PC-9 (cell line): ENCODE data around the gene PCDHGC5. TPM values are rescaled to one million over a fixed set of nuclear protein-coding genes. Genes with fewer than 3 reads are reported as not detected.

Source experiments
- BruUV-seq: library from RNA; stranded (reverse); fragments of 400-500 nt; replicated peaks from 2 replicates; lab custom pipeline; 2021; lab: Mats Ljungman, UMichigan
- CTCF ChIA-PET: fragments of 300-600 bp; sonication (Branson Sonifier 250); formaldehyde crosslinking; loops from one replicate; lab custom pipeline; 2022; ENCODE audit warnings: antibody characterized with exemption; lab: Charles Lee
- POLR2A ChIA-PET: fragments of 300-600 bp; sonication (Branson Sonifier 250); formaldehyde crosslinking; loops from one replicate; lab custom pipeline; 2022; ENCODE audit warnings: antibody characterized with exemption; ENCODE audit not compliant: unreplicated experiment; lab: Charles Lee
- DNase-seq, 2 experiments: peaks; one replicate each; pipeline versions ENCODE4 v3.0.0 to v3.0.0-alpha.2; 2015 to 2022; ENCODE audit warnings: mixed read lengths in 1 of 2
- H2AFZ ChIP-seq: fragments of 200-600 bp; sonication (generic); 2 replicates; pipeline ENCODE4 v1.8.1; 2017; ENCODE audit warnings: antibody characterized with exemption
- H3F3A ChIP-seq: fragments of 200-600 bp; sonication (generic); 2 replicates; pipeline ENCODE4 v1.8.1; 2017; ENCODE audit warnings: antibody characterized with exemption, mild to moderate bottlenecking, low read depth; ENCODE audit not compliant: insufficient read depth
- H3K27ac ChIP-seq: fragments of 200-600 bp; sonication (generic); 2 replicates; pipeline ENCODE4 v1.6.1; 2016; ENCODE audit warnings: mixed run types
- H3K27me3 ChIP-seq: fragments of 200-600 bp; sonication (generic); 2 replicates; pipeline ENCODE4 v1.6.1; 2016; ENCODE audit warnings: low read depth, mixed run types; ENCODE audit not compliant: insufficient read depth
- H3K36me3 ChIP-seq: fragments of 200-600 bp; sonication (generic); 2 replicates; pipeline ENCODE4 v1.6.1; 2016; ENCODE audit warnings: low read depth, mixed run types
- H3K4me1 ChIP-seq: fragments of 200-600 bp; sonication (generic); replicated peaks from 2 replicates; pipeline ENCODE4 v1.6.1; 2016; ENCODE audit warnings: mixed run types; ENCODE audit not compliant: insufficient read depth
- H3K4me2 ChIP-seq: fragments of 200-600 bp; sonication (generic); 2 replicates; pipeline ENCODE4 v1.6.1; 2017; ENCODE audit warnings: mixed run types
- H3K4me3 ChIP-seq: fragments of 200-600 bp; sonication (generic); 2 replicates; pipeline ENCODE4 v1.6.1; 2016; ENCODE audit warnings: mixed run types
- H3K79me2 ChIP-seq: fragments of 200-600 bp; sonication (generic); 2 replicates; pipeline ENCODE4 v1.6.1; 2017; ENCODE audit warnings: low read depth, mixed run types
- H3K9me2 ChIP-seq: fragments of 200-600 bp; sonication (generic); 2 replicates; pipeline ENCODE4 v1.8.1; 2017; ENCODE audit warnings: mild to moderate bottlenecking; ENCODE audit not compliant: insufficient read depth
- H3K9me3 ChIP-seq: fragments of 200-600 bp; sonication (generic); 2 replicates; pipeline ENCODE4 v1.8.1; 2016; ENCODE audit warnings: low read depth; ENCODE audit not compliant: insufficient read depth
- H4K20me1 ChIP-seq: fragments of 200-600 bp; sonication (generic); 2 replicates; pipeline ENCODE4 v1.8.1; 2017; ENCODE audit not compliant: insufficient read depth
- EZH2 ChIP-seq: fragments of 200-600 bp; sonication (generic); IDR thresholded peaks from 2 replicates; pipeline ENCODE4 v1.8.0; 2017; ENCODE audit warnings: antibody characterized with exemption, low read depth
- intact Hi-C: fragments of 100-400 bp; cut with micrococcal nuclease; formaldehyde crosslinking; loops from one replicate; pipeline ENCODE4 v1.10.0; 2022; ENCODE audit not compliant: unreplicated experiment
- total RNA-seq: library from RNA; stranded (reverse); gene quantifications from 2 replicates; pipeline ENCODE4 v1.2.3, GENCODE V29; 2021
- TF ChIP-seq, protein P1 (sequence below): fragments of 200-600 bp; sonication (generic); conservative IDR thresholded peaks from 2 replicates; pipeline ENCODE4 v1.6.1; 2017; ENCODE audit warnings: mixed run types, antibody characterized with exemption, mild to moderate bottlenecking, moderate library complexity

Gene PCDHGC5
- total RNA-seq, 1 experiment from 2014 or later: not detected

DNA sequence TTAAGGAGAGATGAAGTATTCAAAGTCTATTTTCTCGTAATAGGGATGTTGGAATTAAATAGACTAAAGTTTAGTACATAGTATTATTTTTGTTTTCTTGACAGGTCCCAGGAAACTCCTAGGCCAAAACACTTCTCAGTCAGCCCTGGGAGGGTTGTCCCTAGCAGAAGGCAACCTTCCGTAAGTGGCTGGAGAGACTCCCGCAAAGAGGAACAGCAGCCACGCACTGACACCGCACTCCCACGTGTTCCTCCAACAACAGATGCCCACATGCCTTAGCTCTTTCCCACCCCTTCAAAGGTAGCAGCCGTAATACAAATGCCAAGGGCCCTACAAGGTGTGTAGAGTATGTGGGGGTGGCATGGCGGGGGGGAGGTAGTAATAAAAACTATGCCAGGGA, 28.4 kb downstream of the PCDHGC5 start:
- Histone ChIP-seq H3K4me3 (no peak overlapping the region), H3K9me2 (no peaks in the 10 kb centered on the region), H3K27ac (no peak overlapping the region), H3F3A (peaks cover 45% of the 10 kb centered on the region), H3K4me1 (peaks cover 36% of the 10 kb centered on the region), H3K9me3 (no peaks in the 10 kb centered on the region; the same call in 1 of the 2 replicates), H2AFZ (no peak overlapping the region), H4K20me1 (no peaks in the 10 kb centered on the region), H3K27me3 (no peaks in the 10 kb centered on the region), H3K79me2 (no peaks in the 10 kb centered on the region), H3K36me3 (peaks cover 26% of the 10 kb centered on the region; the same call in 1 of the 2 replicates), H3K4me2 (no peak overlapping the region)
- POLR2A ChIA-PET: no interaction called here
- DNase-seq: no peak
- TF ChIP-seq, protein P1, sequence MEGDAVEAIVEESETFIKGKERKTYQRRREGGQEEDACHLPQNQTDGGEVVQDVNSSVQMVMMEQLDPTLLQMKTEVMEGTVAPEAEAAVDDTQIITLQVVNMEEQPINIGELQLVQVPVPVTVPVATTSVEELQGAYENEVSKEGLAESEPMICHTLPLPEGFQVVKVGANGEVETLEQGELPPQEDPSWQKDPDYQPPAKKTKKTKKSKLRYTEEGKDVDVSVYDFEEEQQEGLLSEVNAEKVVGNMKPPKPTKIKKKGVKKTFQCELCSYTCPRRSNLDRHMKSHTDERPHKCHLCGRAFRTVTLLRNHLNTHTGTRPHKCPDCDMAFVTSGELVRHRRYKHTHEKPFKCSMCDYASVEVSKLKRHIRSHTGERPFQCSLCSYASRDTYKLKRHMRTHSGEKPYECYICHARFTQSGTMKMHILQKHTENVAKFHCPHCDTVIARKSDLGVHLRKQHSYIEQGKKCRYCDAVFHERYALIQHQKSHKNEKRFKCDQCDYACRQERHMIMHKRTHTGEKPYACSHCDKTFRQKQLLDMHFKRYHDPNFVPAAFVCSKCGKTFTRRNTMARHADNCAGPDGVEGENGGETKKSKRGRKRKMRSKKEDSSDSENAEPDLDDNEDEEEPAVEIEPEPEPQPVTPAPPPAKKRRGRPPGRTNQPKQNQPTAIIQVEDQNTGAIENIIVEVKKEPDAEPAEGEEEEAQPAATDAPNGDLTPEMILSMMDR: no peak
- TF ChIP-seq EZH2: no peak
- BruUV-seq: no TSS peak
- intact Hi-C loops: no loop called here
- CTCF ChIA-PET: interaction anchor here (0.7 kb wide), 2 partner anchors 296 to 442 kb away, joined by 3 to 20 read pairs; no protein-coding TSS in a partner anchor

DNA sequence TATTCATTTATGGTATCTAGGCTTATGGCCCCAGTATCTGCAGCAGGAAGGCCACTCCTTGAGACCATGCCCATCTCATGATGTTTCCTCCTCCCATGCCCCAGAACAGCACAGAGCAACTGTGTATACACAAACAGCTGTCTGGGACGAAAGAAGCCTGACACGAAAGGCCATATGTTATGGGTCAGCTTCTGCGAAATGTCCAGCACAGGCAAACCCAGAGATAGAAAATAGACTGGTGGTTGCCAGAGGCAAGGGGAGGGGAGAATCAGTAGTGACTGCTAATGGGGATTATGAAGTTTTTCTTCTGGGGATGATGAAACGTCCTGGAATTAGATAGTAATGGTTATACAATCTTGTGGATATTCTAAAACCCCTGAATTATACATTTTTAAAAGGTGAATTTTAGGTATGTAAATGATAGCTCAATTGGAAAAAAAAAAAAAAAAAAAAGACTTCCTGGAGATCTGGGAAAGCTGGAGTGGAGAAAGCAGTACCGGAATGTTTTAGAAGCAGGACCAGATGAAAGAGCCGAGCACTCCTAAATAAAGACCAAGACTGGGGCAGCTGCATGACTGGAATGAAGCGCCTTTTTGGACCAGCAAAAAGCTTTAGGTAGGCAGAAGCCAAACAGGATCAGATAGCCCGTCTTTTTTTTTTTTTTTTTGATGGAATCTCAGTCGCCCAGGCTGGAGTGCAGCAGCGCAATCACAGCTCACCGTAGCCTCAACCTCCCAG, 29.2 kb downstream of the PCDHGC5 start:
- Histone ChIP-seq H3K36me3 (peaks cover 26% of the 10 kb centered on the region; the same call in 1 of the 2 replicates), H3K9me3 (no peaks in the 10 kb centered on the region; the same call in 1 of the 2 replicates), H3K27me3 (no peaks in the 10 kb centered on the region), H4K20me1 (no peaks in the 10 kb centered on the region), H3K79me2 (no peaks in the 10 kb centered on the region), H3K4me3 (no peak overlapping the region), H3K4me1 (peaks cover 43% of the 10 kb centered on the region), H2AFZ (no peak overlapping the region), H3K27ac (no peak overlapping the region), H3K9me2 (no peaks in the 10 kb centered on the region), H3F3A (peaks cover 52% of the 10 kb centered on the region), H3K4me2 (no peak overlapping the region)
- TF ChIP-seq EZH2: no peak
- TF ChIP-seq, protein P1: no peak
- DNase-seq: no peak
- BruUV-seq: no TSS peak
- ChIA-PET CTCF (interaction anchor here (0.6 to 0.7 kb wide), 2 partner anchors 74 to 297 kb away, joined by 3 read pairs; no protein-coding TSS in a partner anchor), POLR2A (interaction anchor here (0.6 kb wide), 2 partner anchors 15 to 134 kb away, joined by 3 to 10 read pairs; no protein-coding TSS in a partner anchor)
- intact Hi-C loops: no loop called here

DNA sequence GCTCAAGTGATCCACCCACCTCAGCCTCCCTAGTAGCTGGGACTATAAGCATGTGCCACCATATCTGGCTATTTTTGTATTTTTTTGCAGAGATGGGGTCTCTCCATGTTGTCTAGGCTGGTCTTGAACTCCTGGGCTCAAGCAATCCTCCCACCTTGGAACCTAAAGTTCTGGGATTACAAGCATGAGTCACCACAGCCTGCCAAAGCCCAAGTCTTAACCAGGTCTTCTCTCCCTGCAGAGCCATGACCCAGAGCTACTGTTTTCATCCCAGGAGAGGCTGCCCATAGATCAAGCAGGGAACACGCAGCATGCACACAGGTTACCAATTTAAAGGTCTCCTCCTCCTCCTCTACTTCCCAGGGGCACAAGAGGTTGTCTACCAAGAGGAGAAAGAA, 29.7 kb downstream of the PCDHGC5 start:
- Histone ChIP-seq H3K9me2 (no peaks in the 10 kb centered on the region), H4K20me1 (no peaks in the 10 kb centered on the region), H3K9me3 (no peaks in the 10 kb centered on the region; the same call in 1 of the 2 replicates), H2AFZ (no peak overlapping the region), H3K4me1 (peaks cover 46% of the 10 kb centered on the region), H3K79me2 (no peaks in the 10 kb centered on the region), H3K27me3 (no peaks in the 10 kb centered on the region), H3K36me3 (peaks cover 26% of the 10 kb centered on the region; the same call in 1 of the 2 replicates), H3F3A (peaks cover 56% of the 10 kb centered on the region), H3K27ac (no peak overlapping the region), H3K4me2 (no peak overlapping the region), H3K4me3 (no peak overlapping the region)
- intact Hi-C loops: no loop called here
- DNase-seq: no peak
- ChIA-PET CTCF (no interaction called here), POLR2A (interaction anchor here (0.6 kb wide), 1 partner anchor 135 kb away, joined by 3 read pairs; no protein-coding TSS in a partner anchor)
- no TSS peak for BruUV-seq
- TF ChIP-seq, protein P1: no peak
